CD14-positive monocyte (primary cell): ENCODE data around the gene MAST2. TPM values are rescaled to one million over a fixed set of nuclear protein-coding genes. Genes with fewer than 3 reads are reported as not detected.

Experiments used
- DNase-seq, 3 donors: peaks; one replicate each; pipeline ENCODE4 v3.0.0-alpha.2; 2011 to 2022
- H2AFZ ChIP-seq: 2 replicates; pipeline ENCODE4 v1.6.0; 2012; ENCODE audit warnings: mild to moderate bottlenecking, low read depth, low read length, inconsistent platforms; ENCODE audit not compliant: insufficient read depth, poor library complexity, severe bottlenecking
- H3K27ac ChIP-seq, 2 donors: 1 replicate in 1 of 2; 2 replicates in 1 of 2; pipeline ENCODE4 v1.5.1; 2012 to 2013; ENCODE audit warnings: low read length in 2 of 2, control low read depth in 1 of 2, inconsistent platforms in 1 of 2, low read depth in 1 of 2, mild to moderate bottlenecking in 1 of 2
- H3K27me3 ChIP-seq, 2 donors: one replicate each; pipeline versions ENCODE4 v1.6.0 to v1.6.1; 2011 to 2013; ENCODE audit warnings: low read length in 2 of 2; ENCODE audit not compliant: control insufficient read depth in 2 of 2, insufficient read depth in 2 of 2
- H3K36me3 ChIP-seq, 2 donors: replicated peaks in 1 of 2; 1 replicate in 1 of 2; 2 replicates in 1 of 2; pipeline versions ENCODE4 v1.5.1 to v1.6.1; 2012 to 2013; ENCODE audit warnings: low read length in 2 of 2, control low read depth in 1 of 2, inconsistent platforms in 1 of 2, mild to moderate bottlenecking in 1 of 2; ENCODE audit not compliant: insufficient read depth in 2 of 2, control insufficient read depth in 1 of 2
- H3K4me1 ChIP-seq, 2 donors: 1 replicate in 1 of 2; 2 replicates in 1 of 2; pipeline versions ENCODE4 v1.5.1 to v1.6.1; 2012 to 2013; ENCODE audit warnings: low read length in 2 of 2, control low read depth in 1 of 2, inconsistent platforms in 1 of 2, mild to moderate bottlenecking in 1 of 2, moderate library complexity in 1 of 2; ENCODE audit not compliant: insufficient read depth in 2 of 2, control insufficient read depth in 1 of 2
- H3K4me2 ChIP-seq: replicated peaks from 2 replicates; pipeline ENCODE3; 2012; ENCODE audit warnings: low read length, moderate library complexity, mild to moderate bottlenecking; ENCODE audit not compliant: poor library complexity, severe bottlenecking; ENCODE audit errors: extremely low read depth
- H3K4me3 ChIP-seq, 3 experiments: fragments of 200-600 bp in 1 of 3; sonication (generic) in 1 of 3; replicated peaks in 1 of 3; 1 replicate in 2 of 3; 2 replicates in 1 of 3; pipeline ENCODE4 v1.5.1; 2011 to 2013; ENCODE audit warnings: low read length in 3 of 3, mild to moderate bottlenecking in 3 of 3, control low read depth in 2 of 3, low read depth in 2 of 3, inconsistent platforms in 1 of 3, moderate library complexity in 1 of 3
- H3K79me2 ChIP-seq: 2 replicates; pipeline ENCODE4 v1.6.0; 2012; ENCODE audit warnings: mild to moderate bottlenecking, control low read depth, inconsistent platforms, low read length, moderate library complexity; ENCODE audit not compliant: insufficient read depth
- H3K9ac ChIP-seq: 2 replicates; pipeline ENCODE4 v1.6.0; 2017; ENCODE audit warnings: low read length, mild to moderate bottlenecking; ENCODE audit not compliant: insufficient read depth, poor library complexity, severe bottlenecking
- H3K9me3 ChIP-seq, 2 donors: replicated peaks in 1 of 2; 1 replicate in 1 of 2; 2 replicates in 1 of 2; pipeline versions ENCODE4 v1.5.1 to v1.6.1; 2012 to 2013; ENCODE audit warnings: low read length in 2 of 2, control low read depth in 1 of 2; ENCODE audit not compliant: control insufficient read depth in 1 of 2, insufficient read depth in 1 of 2
- H4K20me1 ChIP-seq: 2 replicates; pipeline ENCODE4 v1.6.0; 2012; ENCODE audit warnings: mild to moderate bottlenecking, low read length, control low read depth, moderate library complexity; ENCODE audit not compliant: insufficient read depth
- H3K27ac Mint-ChIP-seq, 7 donors: one replicate each; pipeline ENCODE4 v1.8.0; 2020; ENCODE audit warnings: mild to moderate bottlenecking in 7 of 7, mixed read lengths in 7 of 7, moderate library complexity in 6 of 7, inconsistent platforms in 2 of 7
- H3K27me3 Mint-ChIP-seq, 3 donors: one replicate each; pipeline ENCODE4 v1.8.0; 2021 to 2022; ENCODE audit warnings: low read depth in 3 of 3, mild to moderate bottlenecking in 3 of 3, mixed read lengths in 3 of 3, moderate library complexity in 3 of 3, inconsistent platforms in 1 of 3
- H3K36me3 Mint-ChIP-seq, 2 donors: one replicate each; pipeline ENCODE4 v1.8.0; 2020; ENCODE audit warnings: mixed read lengths in 2 of 2, inconsistent platforms in 1 of 2, mild to moderate bottlenecking in 1 of 2
- H3K4me1 Mint-ChIP-seq: one replicate; pipeline ENCODE4 v1.8.0; 2020; ENCODE audit warnings: mild to moderate bottlenecking, mixed read lengths
- H3K4me3 Mint-ChIP-seq, 2 donors: one replicate each; pipeline ENCODE4 v1.8.0; 2020; ENCODE audit warnings: mild to moderate bottlenecking in 2 of 2, mixed read lengths in 2 of 2, moderate library complexity in 1 of 2
- H3K9me3 Mint-ChIP-seq, 7 donors: one replicate each; pipeline ENCODE4 v1.8.0; 2020 to 2022; ENCODE audit warnings: mixed read lengths in 7 of 7, mild to moderate bottlenecking in 6 of 7, moderate library complexity in 6 of 7, inconsistent platforms in 2 of 7
- CTCF ChIP-seq: fragments of 200-600 bp; IDR thresholded peaks from one replicate; pipeline ENCODE4 v1.8.0; 2022; ENCODE audit warnings: antibody characterized with exemption, mild to moderate bottlenecking
- WGBS: methylation state at CpG from one replicate; pipeline ENCODE4 v1.1.5; 2013; ENCODE audit warnings: missing lambda C conversion rate; ENCODE audit not compliant: insufficient coverage; 5-methylcytosine and 5-hydroxymethylcytosine counted together
- intact Hi-C, 2 donors: fragments of 100-400 bp; cut with micrococcal nuclease; formaldehyde crosslinking; loops; one replicate each; pipeline versions ENCODE4 v1.15.0 to v1.15.1; 2023
- polyA plus RNA-seq, 3 donors: library from polyadenylated mRNA; depleted of rRNA in 1 of 3; unstranded in 2 of 3; stranded (reverse) in 1 of 3; fragments of 300-500 nt in 2 of 3; fragments of >200 nt in 1 of 3; fragmentation: Illumina TruSeq in 2 of 3; gene quantifications; 1 replicate in 2 of 3; 2 replicates in 1 of 3; pipeline ENCODE4 v1.2.3, GENCODE V29; 2012 to 2021

Gene MAST2
- polyA plus RNA-seq, 3 donors, result 1.0 to 7.2 (median 2.5) TPM

DNA sequence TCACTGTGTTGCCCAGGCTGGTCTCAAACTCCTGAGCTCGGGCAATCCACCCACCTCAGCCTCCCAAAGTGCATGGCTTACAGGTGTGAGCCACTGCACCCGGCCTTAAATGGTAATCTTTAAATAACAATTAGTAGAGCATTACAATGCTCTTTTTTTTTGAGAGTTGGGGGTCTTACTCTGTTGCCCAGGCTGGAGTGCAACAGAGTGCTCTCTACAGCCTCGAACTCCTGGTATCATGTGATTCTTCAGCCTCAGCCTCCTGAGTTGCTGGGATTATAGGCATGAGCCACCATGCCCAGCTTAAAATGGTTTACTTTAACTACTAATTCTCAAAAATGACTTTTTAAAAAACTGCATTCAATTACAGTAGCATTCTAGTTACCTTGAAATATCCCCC, 276.8 kb downstream of the MAST2 start:
- WGBS, result 80% methylated on average over 1 of the region's 3 CpGs
- no peak overlapping the region for H3K27ac Mint-ChIP-seq

GRCh38 chr1:46081206-46081605, 277.8 kb downstream of the MAST2 start:
- H3K9ac ChIP-seq, result no peak overlapping the region
- H3K79me2 ChIP-seq, result no peaks in the 10 kb centered on the region
- H3K4me2 ChIP-seq, result no peak overlapping the region
- H3K27ac ChIP-seq, result no peak overlapping the region
- Mint-ChIP-seq H3K9me3 (peaks cover 0 to 3% (median 0%) of the 10 kb centered on the region in 7 donors), H3K27ac (no peak overlapping the region), H3K27me3 (no peaks in the 10 kb centered on the region), H3K4me3 (no peak overlapping the region), H3K36me3 (no peaks in the 10 kb centered on the region), H3K4me1 (peaks cover 7% of the 10 kb centered on the region)
- no peaks in the 10 kb centered on the region for H3K4me1 ChIP-seq
- no peak overlapping the region for H2AFZ ChIP-seq
- no peak overlapping the region for H3K4me3 ChIP-seq
- H3K36me3 ChIP-seq, result no peaks in the 10 kb centered on the region
- intact Hi-C loops, result no loop called here
- TF ChIP-seq CTCF, result no peak
- H4K20me1 ChIP-seq, result no peaks in the 10 kb centered on the region
- H3K9me3 ChIP-seq, result no peaks in the 10 kb centered on the region
- WGBS, result 97% methylated on average over 5 of the region's 7 CpGs
- DNase-seq, result no peak
- H3K27me3 ChIP-seq, result no peaks in the 10 kb centered on the region

More for the DNA sequence above, 276.8 kb downstream of the MAST2 start:
- Histone ChIP-seq H3K27me3 (no peaks in the 10 kb centered on the region), H3K4me1 (no peaks in the 10 kb centered on the region), H3K27ac (no peak overlapping the region), H3K79me2 (no peaks in the 10 kb centered on the region), H3K4me2 (no peak overlapping the region), H3K9ac (no peak overlapping the region), H4K20me1 (no peaks in the 10 kb centered on the region), H3K4me3 (no peak overlapping the region), H2AFZ (no peak overlapping the region), H3K36me3 (no peaks in the 10 kb centered on the region), H3K9me3 (no peaks in the 10 kb centered on the region)
- TF ChIP-seq CTCF, result no peak
- Mint-ChIP-seq H3K4me3 (no peak overlapping the region), H3K9me3 (peaks cover 0 to 3% (median 0%) of the 10 kb centered on the region in 7 donors), H3K27me3 (no peaks in the 10 kb centered on the region), H3K36me3 (no peaks in the 10 kb centered on the region), H3K4me1 (peaks cover 7% of the 10 kb centered on the region)
- DNase-seq, result no peak
- intact Hi-C loops, result no loop called here
